HepG2 (cell line): ENCODE measurements around the gene SOBP. TPM values are rescaled to one million over a fixed set of nuclear protein-coding genes. Genes with fewer than 3 reads are reported as not detected.

Experiments used
- ATAC-seq: fragments of 200-7000 bp; cut with Tn5 transposase; 3 replicates; pipeline ENCODE4 v1.9.1; 2020; ENCODE audit warnings: mild to moderate bottlenecking, moderate library complexity
- BruUV-seq: library from RNA; stranded (reverse); fragments of 400-500 nt; replicated peaks from 2 replicates; lab custom pipeline; 2021; lab: Mats Ljungman, UMichigan
- CTCF ChIA-PET: fragments of 300-600 bp; formaldehyde crosslinking; extraction: SDS; loops from one replicate; lab custom pipeline; 2021; ENCODE audit warnings: low total read pairs, inconsistent platforms, low intra/inter-chr PET ratio; lab: Yijun Ruan, JAX
- POLR2A ChIA-PET: fragments of 350-600 bp; sonication (Branson Sonifier 250); formaldehyde crosslinking; loops from one replicate; lab custom pipeline; 2020; ENCODE audit warnings: antibody characterized with exemption, inconsistent platforms; lab: Yijun Ruan, JAX
- DNase-seq: peaks from one replicate; pipeline ENCODE4 v3.0.0-alpha.2; 2015; ENCODE audit warnings: low spot score
- FAIRE-seq: peaks from 3 replicates; lab custom pipeline; 2011; peaks lifted over from hg19 to GRCh38; lab: Jason Lieb, UNC
- H2AFZ ChIP-seq: one replicate; pipeline ENCODE4 v1.6.1; 2011; ENCODE audit warnings: low read length, inconsistent platforms
- H3K27ac ChIP-seq: fragments of 300-600 bp; 3 replicates; pipeline ENCODE4 v1.8.0; 2011; ENCODE audit warnings: mixed run types, mild to moderate bottlenecking, mixed read lengths, low read length, inconsistent platforms; ENCODE audit not compliant: insufficient read depth; ENCODE audit errors: extremely low read length
- H3K27me3 ChIP-seq, 2 experiments: fragments of 200-600 bp in 1 of 2; 2 replicates in 1 of 2; 3 replicates in 1 of 2; pipeline versions ENCODE4 v1.6.0 to v1.8.0; 2011; ENCODE audit warnings: low read length in 2 of 2, mild to moderate bottlenecking in 2 of 2, moderate library complexity in 2 of 2, inconsistent platforms in 1 of 2; ENCODE audit not compliant: insufficient read depth in 2 of 2, control insufficient read depth in 1 of 2
- H3K36me3 ChIP-seq, 2 experiments: fragments of 200-600 bp in 1 of 2; replicated peaks in 1 of 2; 2 replicates in 1 of 2; 3 replicates in 1 of 2; pipeline versions ENCODE4 v1.5.1 to v1.8.0; 2011; ENCODE audit warnings: low read length in 2 of 2, inconsistent platforms in 1 of 2; ENCODE audit not compliant: insufficient read depth in 2 of 2, control insufficient read depth in 1 of 2
- H3K4me1 ChIP-seq: 2 replicates; pipeline ENCODE4 v1.5.1; 2012; ENCODE audit warnings: low read length, inconsistent platforms; ENCODE audit not compliant: insufficient read depth
- H3K4me2 ChIP-seq: 2 replicates; pipeline ENCODE4 v1.6.0; 2011; ENCODE audit warnings: low read depth, low read length, inconsistent platforms
- H3K4me3 ChIP-seq, 3 experiments: fragments of 200-600 bp in 1 of 3; sonication (generic), shearing (Covaris generic) in 1 of 3; replicated peaks in 1 of 3; 2 replicates each; pipeline ENCODE4 v1.5.1; 2011 to 2016; ENCODE audit warnings: low read length in 3 of 3, inconsistent platforms in 2 of 3, low read depth in 2 of 3, mild to moderate bottlenecking in 2 of 3, control low read depth in 1 of 3, mixed read lengths in 1 of 3; ENCODE audit not compliant: insufficient read depth in 1 of 3
- H3K79me2 ChIP-seq: one replicate; pipeline ENCODE4 v1.6.1; 2011; ENCODE audit warnings: low read length, inconsistent platforms; ENCODE audit not compliant: insufficient read depth
- H3K9ac ChIP-seq: 2 replicates; pipeline ENCODE4 v1.6.0; 2011; ENCODE audit warnings: mild to moderate bottlenecking, low read depth, low read length, inconsistent platforms; ENCODE audit not compliant: insufficient read depth
- H3K9me3 ChIP-seq: 2 replicates; pipeline ENCODE4 v1.5.1; 2012; ENCODE audit warnings: mild to moderate bottlenecking, low read length
- H4K20me1 ChIP-seq: 2 replicates; pipeline ENCODE4 v1.6.0; 2011; ENCODE audit warnings: inconsistent platforms, mild to moderate bottlenecking, low read length, moderate library complexity; ENCODE audit not compliant: insufficient read depth
- ATF1 ChIP-seq: IDR thresholded peaks from 2 replicates; pipeline ENCODE4 v1.6.1; 2016; ENCODE audit warnings: mild to moderate bottlenecking, control low read depth
- ATF3 ChIP-seq: sonication (generic); formaldehyde crosslinking; IDR thresholded peaks from 2 replicates; pipeline ENCODE4 v1.4.0; 2020; ENCODE audit warnings: missing genetic modification reagents
- DRAP1 ChIP-seq: IDR thresholded peaks from 2 replicates; pipeline ENCODE4 v1.6.1; 2016; ENCODE audit warnings: missing genetic modification reagents, missing compliant biosample characterization
- E2F1 ChIP-seq: sonication (generic); formaldehyde crosslinking; IDR thresholded peaks from 2 replicates; pipeline ENCODE4 v1.5.0; 2020; ENCODE audit warnings: missing genetic modification reagents
- FUBP1 ChIP-seq: sonication (generic); formaldehyde crosslinking; IDR thresholded peaks from 2 replicates; pipeline ENCODE4 v1.5.1; 2020; ENCODE audit warnings: missing genetic modification reagents, mild to moderate bottlenecking, borderline replicate concordance
- HNF4G ChIP-seq, 2 experiments: sonication (generic) in 1 of 2; formaldehyde crosslinking in 1 of 2; IDR thresholded peaks; 2 replicates each; pipeline versions ENCODE4 v1.4.0 to v1.6.1; 2011 to 2020; ENCODE audit warnings: borderline replicate concordance in 2 of 2, low read depth in 2 of 2, mild to moderate bottlenecking in 2 of 2, low read length in 1 of 2, missing genetic modification reagents in 1 of 2, moderate library complexity in 1 of 2
- PHF20 ChIP-seq: sonication (generic); formaldehyde crosslinking; IDR thresholded peaks from 2 replicates; pipeline ENCODE4 v1.5.0; 2020; ENCODE audit warnings: mild to moderate bottlenecking, missing genetic modification reagents
- PHF5A ChIP-seq: IDR thresholded peaks from one replicate; pipeline ENCODE4 v1.6.1; 2018; ENCODE audit warnings: low read depth, missing genetic modification reagents; ENCODE audit not compliant: unreplicated experiment
- RXRB ChIP-seq: IDR thresholded peaks from 2 replicates; pipeline ENCODE4 v1.6.1; 2016; ENCODE audit warnings: borderline replicate concordance, missing genetic modification reagents, missing compliant biosample characterization
- SIN3B ChIP-seq: fragments of 150-350 bp; IDR thresholded peaks from 2 replicates; pipeline ENCODE4 v1.6.1; 2014; ENCODE audit warnings: low read length
- SMC3 ChIP-seq: IDR thresholded peaks from 2 replicates; pipeline ENCODE4 v1.6.1; 2011; ENCODE audit warnings: low read length, improper control_type of control experiment
- XBP1 ChIP-seq: sonication (generic); formaldehyde crosslinking; IDR thresholded peaks from 2 replicates; pipeline ENCODE4 v1.5.0; 2020; ENCODE audit warnings: missing genetic modification reagents
- ZFYVE20 ChIP-seq: sonication (generic); formaldehyde crosslinking; IDR thresholded peaks from 2 replicates; pipeline ENCODE4 v1.8.0; 2023; ENCODE audit warnings: low read depth, mild to moderate bottlenecking, moderate library complexity, missing genetic modification reagents, borderline replicate concordance
- ZNF362 ChIP-seq: sonication (generic); formaldehyde crosslinking; IDR thresholded peaks from 2 replicates; pipeline ENCODE4 v1.4.0; 2020; ENCODE audit warnings: missing genetic modification reagents, mild to moderate bottlenecking, borderline replicate concordance
- ZNF501 ChIP-seq: sonication (generic); formaldehyde crosslinking; IDR thresholded peaks from 2 replicates; pipeline ENCODE4 v1.5.1; 2020; ENCODE audit warnings: mild to moderate bottlenecking, moderate library complexity, missing genetic modification reagents
- ZNF543 ChIP-seq: sonication (generic); formaldehyde crosslinking; IDR thresholded peaks from 2 replicates; pipeline ENCODE4 v1.4.0; 2020; ENCODE audit warnings: mild to moderate bottlenecking, missing genetic modification reagents
- ZNF552 ChIP-seq: sonication (generic); formaldehyde crosslinking; IDR thresholded peaks from 2 replicates; pipeline ENCODE4 v1.9.0; 2022; ENCODE audit warnings: missing genetic modification reagents, mild to moderate bottlenecking, borderline replicate concordance
- ZNF746 ChIP-seq: sonication (generic); formaldehyde crosslinking; IDR thresholded peaks from 2 replicates; pipeline ENCODE4 v1.8.0; 2022; ENCODE audit warnings: mild to moderate bottlenecking, missing genetic modification reagents
- ZSCAN25 ChIP-seq: sonication (generic); formaldehyde crosslinking; IDR thresholded peaks from 2 replicates; pipeline ENCODE4 v1.8.0; 2022; ENCODE audit warnings: mild to moderate bottlenecking, missing genetic modification reagents
- WGBS: methylation state at CpG from one replicate; pipeline ENCODE4 v1.1.6; 2017; ENCODE audit warnings: low lambda C conversion rate; 5-methylcytosine and 5-hydroxymethylcytosine counted together
- in situ Hi-C: cut with HindIII; loops from 2 replicates; pipeline ENCODE4 v1.10.0; 2017; ENCODE audit warnings: low pct_unique_long_range_greater_than_20kb; ENCODE audit not compliant: extremely low pct_ligation_motif_present
- intact Hi-C: fragments of 100-400 bp; cut with micrococcal nuclease; formaldehyde crosslinking; loops from one replicate; pipeline ENCODE4 v1.10.0; 2022; ENCODE audit not compliant: unreplicated experiment
- polyA plus RNA-seq, 8 experiments: library from polyadenylated mRNA; depleted of rRNA in 3 of 8; stranded (reverse) in 7 of 8; unstranded in 1 of 8; fragments of >200 nt; fragmentation: Illumina TruSeq in 4 of 8; extraction: Trizol in 4 of 8; gene quantifications; 2 replicates each; pipeline versions ENCODE4 v1.2.1 to v1.2.3, GENCODE V29; 2011 to 2016; ENCODE audit warnings: low read depth in 4 of 8, missing spikeins in 1 of 8, mixed read lengths in 1 of 8; ENCODE audit not compliant: insufficient read depth in 1 of 8
- total RNA-seq, 5 experiments: library from RNA; depleted of rRNA; stranded (reverse); fragments of >200 nt; fragmentation: Illumina TruSeq; extraction: Trizol; gene quantifications; 2 replicates each; pipeline ENCODE4 v1.2.3, GENCODE V29; 2016; ENCODE audit warnings: low read depth in 1 of 5

Gene SOBP
- total and polyA plus RNA-seq, 2 of the 13 experiments (the other 11 are each of a cell fraction or from before 2014, with no cell fraction given), result 1.5 to 6.9 TPM

- intact Hi-C loops, result loop anchor here (2.0 kb wide), 1 partner anchor 30 kb away; no protein-coding TSS in a partner anchor
- CTCF ChIA-PET, result interaction anchor here (0.5 to 1.7 kb wide), 4 partner anchors 29 to 386 kb away, joined by 3 to 15 read pairs (median 4); no protein-coding TSS in a partner anchor
- TF ChIP-seq PHF20 (CRISPR knock-in tag), result no peak
- no peak for TF ChIP-seq ZNF552 (CRISPR knock-in tag)
- TF ChIP-seq PHF5A (CRISPR knock-in tag), result no peak
- TF ChIP-seq HNF4G (IDR thresholded peaks at IDR 0.05; ENCODE audit: borderline replicate concordance, low read depth, low read length), result 0 out of 2 replicates have a peak, but pooled peaks have one; percentile 19
- no peak for TF ChIP-seq HNF4G (CRISPR knock-in tag; IDR thresholded peaks at IDR 0.05; ENCODE audit: borderline replicate concordance, low read depth)
- no peak for TF ChIP-seq ZSCAN25
- TF ChIP-seq ZNF362, result peak; percentile 55; the same call in 1 of the 2 replicates
- no peak for TF ChIP-seq XBP1 (CRISPR knock-in tag)
- TF ChIP-seq E2F1 (CRISPR knock-in tag), result no peak
- no peak for TF ChIP-seq ATF1 (CRISPR knock-in tag)
- TF ChIP-seq SIN3B, result no peak
- no peak for TF ChIP-seq FUBP1 (CRISPR knock-in tag)
- TF ChIP-seq ZNF501, result no peak; the same call in 1 of the 2 replicates
- TF ChIP-seq ATF3, result no peak
- TF ChIP-seq RXRB (CRISPR knock-in tag), result 0 out of 2 replicates have a peak, but pooled peaks have one; percentile 6
- no peak for TF ChIP-seq ZNF746 (CRISPR knock-in tag)
- TF ChIP-seq ZNF543, result 0 out of 2 replicates have a peak, but pooled peaks have one; percentile 44
- TF ChIP-seq ZFYVE20 (CRISPR knock-in tag), result no peak
- TF ChIP-seq DRAP1, result no peak
- peak; percentile 32; the same call in 1 of the 2 replicates for TF ChIP-seq SMC3
Observed at GRCh38 chr6:107704347-107705013, 214.6 kb downstream of the SOBP start.

More at GRCh38 chr6:107704347-107705013, 214.6 kb downstream of the SOBP start:
- Histone ChIP-seq H3K79me2 (no peaks in the 10 kb centered on the region), H3K4me2 (peak overlapping the region; percentile 58), H3K27me3 (peaks cover 2 to 9% of the 10 kb centered on the region in 2 experiments; a peak in 2 of 5 replicates), H4K20me1 (no peaks in the 10 kb centered on the region), H3K27ac (no peak overlapping the region), H3K9me3 (no peaks in the 10 kb centered on the region), H2AFZ (no peak overlapping the region), H3K4me1 (peaks cover 11% of the 10 kb centered on the region), H3K9ac (no peak overlapping the region), H3K4me3 (no peak overlapping the region; a peak in 1 of 6 replicates), H3K36me3 (no peaks in the 10 kb centered on the region)
- POLR2A ChIA-PET, result no interaction called here
- in situ Hi-C loops, result no loop called here
- peak; percentile 61 for ATAC-seq
- DNase-seq, result peak; percentile 29
- 23% methylated on average over 8 of the region's 8 CpGs for WGBS
- BruUV-seq, result no TSS peak
- peak; percentile 76 for FAIRE-seq
